GM18858 (cell line): ENCODE data around the gene TMEM184A.
"Not testable (repeated sequence)": the region's sequence is repeated elsewhere in the genome, so short reads cannot be mapped to it uniquely, and the experiment has no call there.

Experiments used
- ATAC-seq: cut with Tn5 transposase; IDR thresholded peaks from one replicate; pipeline ENCODE4 v1.9.1; 2021; ENCODE audit not compliant: unreplicated experiment

TMEM184A gene

GRCh38 chr7:1529383-1530116 is 26.5 kb downstream of the TMEM184A start:
- no peak for ATAC-seq

- no peak for ATAC-seq
Measured at GRCh38 chr7:1526271-1526754, 29.7 kb downstream of the TMEM184A start.

DNA sequence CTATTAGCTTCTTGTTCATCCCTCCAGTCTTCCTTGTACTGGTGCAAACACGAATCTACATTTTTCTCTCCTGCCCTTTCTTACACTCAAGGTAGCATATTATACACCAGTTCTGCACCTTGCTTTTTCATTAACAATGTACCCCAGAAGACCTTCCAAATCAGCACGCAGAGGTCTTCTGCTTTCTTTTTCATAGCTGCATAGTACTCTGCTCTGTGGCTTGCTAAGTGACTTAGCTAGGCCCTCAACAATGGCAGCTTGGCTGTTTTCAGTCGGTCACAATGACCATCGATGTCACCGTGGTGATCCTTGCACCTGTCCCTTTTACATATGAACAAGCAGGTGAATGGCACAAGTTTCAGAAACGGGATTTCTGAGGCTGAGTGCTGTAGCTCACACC is 30.6 kb downstream of the TMEM184A start:
- no peak for ATAC-seq

DNA sequence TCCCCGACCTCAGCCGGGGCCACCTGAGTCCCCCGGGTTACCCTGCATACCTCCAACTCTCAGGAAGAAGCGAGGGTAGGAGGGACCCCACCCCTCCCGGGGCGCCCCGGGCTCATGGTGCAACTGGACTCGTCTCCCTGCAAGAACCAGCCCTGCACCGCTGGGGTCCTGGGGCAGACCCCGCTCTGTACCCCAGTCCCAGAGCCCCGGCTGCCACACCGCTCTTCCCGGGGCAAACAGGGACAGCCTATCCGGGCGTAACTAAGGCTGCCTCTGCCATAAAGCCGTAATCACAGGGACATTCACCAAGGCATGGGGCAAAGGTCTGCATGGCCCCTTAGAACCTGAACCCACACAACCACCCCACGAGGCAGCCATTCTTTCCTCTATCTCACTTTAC is 32.2 kb downstream of the TMEM184A start:
- no peak for ATAC-seq

- no peak for ATAC-seq
Measured at GRCh38 chr7:1523208-1523607, 32.8 kb downstream of the TMEM184A start.

- ATAC-seq = no peak
Measured at GRCh38 chr7:1521456-1521855, 34.5 kb downstream of the TMEM184A start.

GRCh38 chr7:1520539-1521234 is 35.3 kb downstream of the TMEM184A start:
- no peak for ATAC-seq

DNA sequence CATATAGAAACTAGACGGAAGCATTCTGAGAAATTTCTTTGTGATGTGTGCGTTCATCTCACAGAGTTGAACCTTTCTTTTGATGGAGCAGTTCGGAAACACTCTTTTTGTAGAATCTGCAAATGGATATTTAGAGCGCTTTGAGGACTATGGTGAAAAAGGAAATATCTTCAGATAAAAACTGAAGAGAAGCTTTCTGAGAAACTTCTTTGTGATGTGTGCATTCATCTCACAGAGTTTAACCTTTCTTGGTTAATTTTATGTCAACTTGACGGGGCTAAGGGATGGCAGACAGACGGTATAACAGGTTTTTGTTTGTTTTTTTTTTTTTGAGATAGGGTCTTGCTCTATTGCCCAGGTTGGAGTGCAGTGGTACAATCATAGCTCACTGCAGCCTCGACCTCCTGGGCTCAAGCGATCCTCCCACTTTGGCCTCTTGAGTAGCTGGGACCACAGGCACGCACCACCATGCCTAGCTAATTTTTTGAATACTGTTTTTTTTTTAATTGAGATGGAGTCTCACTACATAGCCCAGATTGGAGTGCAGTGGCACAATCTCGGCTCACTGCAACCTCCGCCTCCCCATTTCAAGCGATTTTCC is 36.6 kb downstream of the TMEM184A start:
- ATAC-seq = not testable (repeated sequence)

DNA sequence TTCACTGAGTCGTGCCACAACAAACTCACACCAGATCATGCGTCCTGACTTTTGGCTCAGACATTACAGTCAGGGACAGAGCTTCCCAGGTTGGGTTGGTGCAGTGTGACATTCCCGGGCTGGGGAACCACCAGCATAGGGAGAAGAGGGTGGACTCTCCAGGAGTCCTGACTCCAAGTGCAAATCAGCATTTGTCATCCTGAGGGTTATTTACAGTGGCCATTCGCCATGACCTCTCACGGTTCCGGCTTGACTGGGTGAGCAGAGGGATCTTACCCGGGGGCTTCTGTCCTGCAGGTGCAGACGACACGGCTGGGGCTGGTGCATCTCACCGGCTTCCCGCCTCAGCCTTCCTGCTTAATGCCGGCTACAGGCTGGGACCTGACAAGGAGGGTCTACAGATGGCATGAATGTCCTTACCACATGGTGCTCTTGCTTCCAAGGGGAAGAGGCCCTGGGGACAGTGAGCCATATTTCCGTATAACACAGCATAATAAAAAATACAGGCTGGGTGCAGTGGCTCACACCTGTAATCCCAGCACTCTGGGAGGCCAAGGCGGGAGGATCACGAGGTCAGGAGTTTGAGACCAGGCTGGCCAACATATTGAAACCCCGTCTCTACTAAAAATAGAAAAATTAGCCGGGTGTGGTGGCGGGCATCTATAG is 39.3 kb downstream of the TMEM184A start:
- ATAC-seq = no peak

DNA sequence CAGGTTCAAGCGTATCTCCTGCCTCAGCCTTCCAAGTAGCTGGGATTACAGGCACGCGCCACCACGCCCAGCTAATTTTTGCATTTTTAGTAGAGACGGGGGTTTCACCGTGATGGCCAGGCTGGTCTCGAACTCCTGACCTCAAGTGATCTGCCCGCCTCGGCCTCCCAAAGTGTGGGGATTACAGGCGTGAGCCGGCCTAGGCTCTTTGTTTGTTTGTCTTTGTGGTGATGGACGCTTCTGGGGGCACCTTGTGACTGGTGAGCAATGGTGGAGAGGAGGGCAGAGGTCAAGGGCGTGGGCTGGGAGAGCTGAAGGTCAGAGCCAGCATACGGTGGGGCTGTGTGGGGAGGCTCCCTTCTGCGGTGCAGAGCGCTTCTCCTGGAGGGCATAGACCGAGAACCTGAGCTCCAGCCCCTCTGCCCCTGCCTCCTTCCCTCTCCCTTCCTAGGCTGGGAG is 40.5 kb downstream of the TMEM184A start:
- ATAC-seq = not testable (repeated sequence)

- no peak for ATAC-seq
Measured at GRCh38 chr7:1514995-1515401, 41.0 kb downstream of the TMEM184A start.

GRCh38 chr7:1514407-1514806 is 41.6 kb downstream of the TMEM184A start:
- ATAC-seq = no peak

DNA sequence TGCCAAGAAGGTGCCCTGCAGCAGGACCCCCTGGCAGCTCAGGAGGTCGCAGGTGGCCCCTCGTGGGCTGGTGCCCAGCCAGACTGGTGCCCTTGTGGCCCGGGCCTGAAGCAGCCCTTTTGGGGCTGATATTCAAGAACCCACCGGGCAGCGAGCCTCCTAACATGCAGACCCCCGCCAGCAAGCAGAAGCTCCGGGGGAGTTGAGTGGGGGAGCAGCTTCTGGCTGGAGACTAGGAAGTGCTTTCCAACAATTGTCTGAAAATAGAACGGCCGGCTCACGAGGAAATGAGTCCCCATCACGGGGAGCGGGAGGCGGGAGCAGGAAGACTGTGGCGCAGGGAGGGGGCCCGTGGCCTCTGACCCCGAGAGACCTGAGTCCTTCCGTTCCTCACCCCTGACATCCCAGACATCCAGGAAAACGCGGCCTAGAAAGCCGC is 42.3 kb downstream of the TMEM184A start:
- no peak for ATAC-seq

GRCh38 chr7:1512781-1513656 is 43.0 kb downstream of the TMEM184A start:
- no peak for ATAC-seq

- ATAC-seq = no peak
Measured at GRCh38 chr7:1511444-1512422, 44.3 kb downstream of the TMEM184A start.

DNA sequence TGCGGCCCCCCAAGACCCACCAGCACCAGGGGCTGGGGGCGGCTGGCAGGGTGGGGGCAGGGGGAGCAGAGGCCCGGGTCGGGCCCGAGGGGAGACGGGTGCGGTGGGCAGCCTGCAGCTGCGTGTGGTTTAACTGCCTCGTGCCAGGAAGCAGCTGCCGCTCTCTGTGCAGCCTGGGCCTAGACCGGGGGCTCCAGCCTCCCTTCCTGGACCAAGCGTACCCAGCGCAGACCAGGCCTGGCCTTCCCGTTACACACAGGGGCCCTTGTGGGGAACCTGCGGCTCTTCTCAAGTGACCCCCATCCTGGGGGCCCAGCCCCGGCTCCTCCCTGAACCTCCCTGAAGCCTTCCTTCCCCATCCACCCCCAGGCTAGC is 45.2 kb downstream of the TMEM184A start:
- ATAC-seq = no peak

DNA sequence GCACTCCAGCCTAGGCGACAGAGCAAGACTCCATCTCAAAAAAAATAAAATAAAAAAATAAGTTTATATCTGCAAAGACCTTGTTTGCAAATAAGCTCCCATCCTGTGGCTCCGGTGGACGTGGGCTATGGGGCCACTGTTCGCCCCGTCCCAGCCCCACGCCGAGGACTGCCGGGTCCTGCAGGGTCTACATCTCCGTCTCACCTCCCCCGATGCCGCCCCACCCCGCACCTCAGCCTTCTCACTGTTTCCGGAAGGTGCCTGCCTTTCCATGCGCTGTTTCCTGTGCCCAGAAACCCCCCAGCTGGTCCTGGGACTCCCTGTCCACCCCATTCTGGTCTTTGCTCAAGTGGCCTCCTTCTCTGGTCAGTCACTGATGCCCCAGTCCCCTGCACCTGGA is 46.8 kb downstream of the TMEM184A start:
- no peak for ATAC-seq

DNA sequence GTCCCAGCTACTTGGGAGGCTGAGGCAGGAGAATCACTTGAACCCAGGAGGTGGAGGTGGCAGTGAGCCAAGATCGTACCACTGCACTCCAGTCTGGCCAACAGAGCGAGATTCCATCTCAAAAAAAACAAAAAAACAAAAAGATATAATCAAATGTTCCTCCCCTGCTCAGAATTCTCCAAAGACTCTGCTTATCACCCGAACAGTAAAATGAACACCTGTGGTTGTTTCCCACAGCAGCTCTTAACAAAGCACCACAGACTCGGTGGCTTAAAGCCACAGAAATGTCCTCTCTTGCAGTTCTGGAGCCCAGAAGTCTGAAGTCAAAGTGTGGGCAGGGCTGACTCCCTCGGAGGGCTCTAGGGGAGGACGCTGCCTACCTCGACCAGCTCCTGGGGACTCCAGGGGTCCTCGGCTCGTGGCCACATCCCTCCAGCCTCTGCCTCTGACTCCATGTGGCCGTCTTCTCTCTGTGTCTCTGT is 47.7 kb downstream of the TMEM184A start:
- ATAC-seq = no peak
